ENCODE measurements around the gene DOCK7.

The DOCK7 gene

DNA sequence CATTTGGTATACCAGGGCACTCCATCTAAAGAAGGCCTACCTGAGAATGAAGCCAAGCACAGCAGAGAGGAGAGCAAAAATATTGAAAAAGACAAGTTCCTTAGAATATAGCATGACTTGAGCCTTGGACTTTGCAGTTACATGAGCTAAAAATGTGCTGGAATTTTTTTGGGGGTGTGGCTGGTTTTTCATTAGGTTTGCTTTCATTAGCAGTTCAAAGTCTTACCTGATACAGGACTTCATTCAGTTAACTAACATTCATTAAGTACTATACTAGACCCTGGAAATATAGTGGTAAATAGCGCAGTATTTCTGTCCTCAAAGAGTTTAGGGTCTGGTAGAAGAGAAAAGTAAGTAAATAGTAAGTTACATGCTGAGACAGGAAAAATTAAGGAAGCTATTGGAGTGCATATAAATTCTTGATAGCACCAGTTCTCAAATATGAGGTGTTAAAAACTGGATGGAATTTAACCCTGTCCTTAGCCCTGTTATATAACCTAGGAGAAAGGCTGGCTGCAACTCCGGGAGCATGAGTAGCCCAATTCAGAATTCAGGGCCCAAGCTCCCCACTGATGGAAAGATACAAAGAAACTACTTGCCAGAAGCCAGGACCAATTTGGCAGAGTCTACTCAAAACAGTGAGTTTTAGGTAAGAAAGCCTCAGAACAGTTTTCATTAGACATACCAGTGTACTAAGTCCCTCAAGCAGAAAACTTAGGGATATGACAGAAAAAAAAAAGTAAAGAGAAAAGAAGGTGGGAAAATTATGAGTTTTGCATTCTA lies 3.1 kb upstream of the DOCK7 start:
- Histone ChIP-seq H3K9me3 (ENCODE audit: insufficient read depth, low read depth, low read length) (peaks cover 3% of the 10 kb centered on the region), H4K8ac (ENCODE audit: low read depth, low read length) (no peak overlapping the region), H2AK5ac (ENCODE audit: low read length) (no peak overlapping the region), H3K18ac (ENCODE audit: low read length) (no peak overlapping the region), H2BK120ac (ENCODE audit: insufficient read depth, low read length, poor library complexity) (no peak overlapping the region), H4K12ac (ENCODE audit: low read depth, low read length) (no peak overlapping the region), H3K79me2 (ENCODE audit: control insufficient read depth, insufficient read depth, low read length, poor library complexity) (peaks cover 9% of the 10 kb centered on the region), H3K14ac (ENCODE audit: low read length) (no peak overlapping the region), H3K79me1 (ENCODE audit: low read length) (peaks cover 13% of the 10 kb centered on the region), H3K9ac (ENCODE audit: low read length) (no peak overlapping the region), H3K27me3 (ENCODE audit: insufficient read depth, low read length) (no peaks in the 10 kb centered on the region), H3K4me3 (ENCODE audit: low read depth, low read length) (no peak overlapping the region), H4K91ac (ENCODE audit: low read depth, low read length) (no peak overlapping the region), H3K36me3 (ENCODE audit: control insufficient read depth in 1 of 2, insufficient read depth in 2 of 2, low read length in 2 of 2) (no peaks in the 10 kb centered on the region), H2AFZ (ENCODE audit: insufficient read depth, low read length, poor library complexity) (no peak overlapping the region), H3K4ac (ENCODE audit: low read depth, low read length) (no peak overlapping the region), H3K4me2 (ENCODE audit: low read length) (no peak overlapping the region), H2BK12ac (ENCODE audit: low read length) (no peak overlapping the region), H2BK5ac (ENCODE audit: low read depth, low read length, poor library complexity) (no peak overlapping the region), H3K23ac (ENCODE audit: low read length) (no peak overlapping the region), H3K4me1 (ENCODE audit: control insufficient read depth in 1 of 2, insufficient read depth in 2 of 2, low read length in 2 of 2) (peaks cover 2 to 4% of the 10 kb centered on the region in 2 experiments), H3K27ac (ENCODE audit: low read depth, low read length) (no peak overlapping the region)
- no CpG with 5 or more reads among the region's 2 CpGs for WGBS (ENCODE audit: extremely low coverage, insufficient coverage, insufficient read length)
- DNase-seq: no peak

DNA sequence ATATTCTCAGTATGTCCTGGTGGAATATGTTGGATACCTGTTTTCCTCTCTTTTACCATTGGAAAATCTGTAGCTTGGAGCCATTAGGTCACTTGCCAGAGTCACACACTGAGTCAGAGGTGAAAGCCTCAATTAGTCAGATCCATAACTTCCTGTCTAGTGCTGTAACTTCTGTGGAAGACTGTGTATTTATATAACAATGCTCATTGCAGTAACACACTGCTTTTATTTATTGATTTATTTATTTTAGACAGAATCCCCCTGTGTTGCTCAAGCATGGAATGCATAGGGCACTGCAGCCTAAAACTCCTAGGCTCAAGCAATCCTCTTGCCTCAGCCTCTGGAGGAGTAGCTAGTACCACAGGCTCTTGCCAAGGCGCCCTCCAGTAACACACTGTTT lies 1.3 kb upstream of the DOCK7 start:
- H2AK5ac ChIP-seq (ENCODE audit: low read length): no peak overlapping the region
- DNase-seq: peak; percentile 26 to 64
- no peak overlapping the region for H3K4ac ChIP-seq (ENCODE audit: low read depth, low read length)
- no peak overlapping the region for H3K23ac ChIP-seq (ENCODE audit: low read length)
- no peak overlapping the region for H2AFZ ChIP-seq (ENCODE audit: insufficient read depth, low read length, poor library complexity)
- H3K14ac ChIP-seq (ENCODE audit: low read length): no peak overlapping the region
- no peak overlapping the region for H4K8ac ChIP-seq (ENCODE audit: low read depth, low read length)
- H3K4me2 ChIP-seq (ENCODE audit: low read length): no peak overlapping the region
- peaks cover 4 to 6% of the 10 kb centered on the region in 2 experiments for H3K4me1 ChIP-seq (ENCODE audit: control insufficient read depth in 1 of 2, insufficient read depth in 2 of 2, low read length in 2 of 2)
- no peaks in the 10 kb centered on the region for H3K36me3 ChIP-seq (ENCODE audit: control insufficient read depth in 1 of 2, insufficient read depth in 2 of 2, low read length in 2 of 2)
- peaks cover 13% of the 10 kb centered on the region for H3K79me1 ChIP-seq (ENCODE audit: low read length)
- no peak overlapping the region for H3K27ac ChIP-seq (ENCODE audit: low read depth, low read length)
- no peak overlapping the region for H4K12ac ChIP-seq (ENCODE audit: low read depth, low read length)
- H3K9ac ChIP-seq (ENCODE audit: low read length): no peak overlapping the region
- H3K18ac ChIP-seq (ENCODE audit: low read length): no peak overlapping the region
- H4K91ac ChIP-seq (ENCODE audit: low read depth, low read length): no peak overlapping the region
- H2BK12ac ChIP-seq (ENCODE audit: low read length): no peak overlapping the region
- no peaks in the 10 kb centered on the region for H3K27me3 ChIP-seq (ENCODE audit: insufficient read depth, low read length)
- WGBS (ENCODE audit: extremely low coverage, insufficient coverage, insufficient read length): no CpG with 5 or more reads among the region's 1 CpG
- no peak overlapping the region for H2BK120ac ChIP-seq (ENCODE audit: insufficient read depth, low read length, poor library complexity)
- peaks cover 9% of the 10 kb centered on the region for H3K79me2 ChIP-seq (ENCODE audit: control insufficient read depth, insufficient read depth, low read length, poor library complexity)
- H2BK5ac ChIP-seq (ENCODE audit: low read depth, low read length, poor library complexity): no peak overlapping the region
- H3K9me3 ChIP-seq (ENCODE audit: insufficient read depth, low read depth, low read length): peaks cover 1% of the 10 kb centered on the region
- no peak overlapping the region for H3K4me3 ChIP-seq (ENCODE audit: low read depth, low read length)

DNA sequence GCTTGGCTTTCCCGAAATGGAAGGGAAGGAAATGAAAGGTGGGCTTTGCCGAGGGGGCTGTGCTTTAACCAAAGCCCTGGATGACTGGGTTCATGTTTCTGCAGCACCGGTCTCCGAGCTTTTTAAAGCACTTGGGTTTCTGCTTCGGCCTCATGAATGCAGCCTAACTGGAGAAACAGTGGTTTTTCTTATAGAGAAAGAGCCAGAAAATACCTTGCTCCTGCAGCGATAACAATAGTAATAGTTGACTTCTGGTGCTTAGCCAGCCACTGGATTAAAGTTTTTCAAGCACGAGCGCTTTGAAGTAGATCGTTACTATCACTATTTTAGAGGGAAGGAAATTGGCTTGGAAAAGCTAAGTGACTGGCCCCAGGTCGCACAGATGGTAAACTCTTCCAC lies 500 bp upstream of the DOCK7 start:
- H2BK12ac ChIP-seq (ENCODE audit: low read length): no peak overlapping the region
- no peak overlapping the region for H3K4ac ChIP-seq (ENCODE audit: low read depth, low read length)
- peak overlapping the region; percentile 86 for H3K9ac ChIP-seq (ENCODE audit: low read length)
- H2BK5ac ChIP-seq (ENCODE audit: low read depth, low read length, poor library complexity): peak overlapping the region; percentile 31
- H3K27me3 ChIP-seq (ENCODE audit: insufficient read depth, low read length): no peaks in the 10 kb centered on the region
- H3K18ac ChIP-seq (ENCODE audit: low read length): peak overlapping the region; percentile 45
- no peak overlapping the region for H2BK120ac ChIP-seq (ENCODE audit: insufficient read depth, low read length, poor library complexity)
- H2AK5ac ChIP-seq (ENCODE audit: low read length): no peak overlapping the region
- peak overlapping the region; percentile 99 for H3K4me2 ChIP-seq (ENCODE audit: low read length)
- no peak overlapping the region for H3K23ac ChIP-seq (ENCODE audit: low read length)
- H2AFZ ChIP-seq (ENCODE audit: insufficient read depth, low read length, poor library complexity): peak overlapping the region; percentile 89
- peaks cover 0 to 4% of the 10 kb centered on the region in 2 experiments for H3K36me3 ChIP-seq (ENCODE audit: control insufficient read depth in 1 of 2, insufficient read depth in 2 of 2, low read length in 2 of 2)
- H3K9me3 ChIP-seq (ENCODE audit: insufficient read depth, low read depth, low read length): no peaks in the 10 kb centered on the region
- H4K91ac ChIP-seq (ENCODE audit: low read depth, low read length): peak overlapping the region; percentile 75
- H4K12ac ChIP-seq (ENCODE audit: low read depth, low read length): peak overlapping the region; percentile 13
- peak overlapping the region; percentile 80 for H3K27ac ChIP-seq (ENCODE audit: low read depth, low read length)
- H3K14ac ChIP-seq (ENCODE audit: low read length): peak overlapping the region; percentile 28
- H3K4me1 ChIP-seq (ENCODE audit: control insufficient read depth in 1 of 2, insufficient read depth in 2 of 2, low read length in 2 of 2): peaks cover 4 to 6% of the 10 kb centered on the region in 2 experiments
- H4K8ac ChIP-seq (ENCODE audit: low read depth, low read length): peak overlapping the region; percentile 47
- H3K79me2 ChIP-seq (ENCODE audit: control insufficient read depth, insufficient read depth, low read length, poor library complexity): peaks cover 9% of the 10 kb centered on the region
- peak overlapping the region; percentile 92 for H3K4me3 ChIP-seq (ENCODE audit: low read depth, low read length)
- H3K79me1 ChIP-seq (ENCODE audit: low read length): peaks cover 13% of the 10 kb centered on the region
- no CpG with 5 or more reads among the region's 10 CpGs for WGBS (ENCODE audit: extremely low coverage, insufficient coverage, insufficient read length)
- DNase-seq: peak; percentile 16 to 41

DNA sequence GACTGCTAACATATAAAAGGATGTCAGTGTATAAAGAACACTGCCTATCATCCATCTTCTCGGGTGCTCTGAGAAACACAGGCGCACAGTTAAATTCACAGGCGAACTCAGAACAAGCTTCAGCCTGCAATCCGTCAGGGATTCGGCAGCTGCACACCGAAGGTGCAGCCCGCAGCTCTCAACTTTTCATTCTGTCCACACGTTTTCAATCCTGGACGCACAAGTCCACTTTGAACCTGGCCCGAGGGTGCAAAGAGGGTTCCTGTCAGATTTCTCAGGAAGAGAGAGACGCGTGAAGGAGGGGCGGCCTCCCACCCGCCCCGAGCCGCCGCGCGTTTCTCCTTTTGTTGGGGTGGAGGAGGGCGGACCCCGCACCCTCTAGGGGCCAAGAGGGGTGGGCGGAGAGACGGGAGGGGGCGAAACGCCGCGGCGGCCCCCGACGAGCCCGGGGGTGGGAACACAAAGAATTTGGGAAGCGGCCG lies 724 bp downstream of the DOCK7 start:
- Histone ChIP-seq H2BK120ac (ENCODE audit: insufficient read depth, low read length, poor library complexity) (peak overlapping the region; percentile 77), H3K27ac (ENCODE audit: low read depth, low read length) (peak overlapping the region; percentile 80), H2BK12ac (ENCODE audit: low read length) (no peak overlapping the region), H3K4me2 (ENCODE audit: low read length) (peak overlapping the region; percentile 99), H3K9me3 (ENCODE audit: insufficient read depth, low read depth, low read length) (no peaks in the 10 kb centered on the region), H3K9ac (ENCODE audit: low read length) (peak overlapping the region; percentile 85), H3K14ac (ENCODE audit: low read length) (peak overlapping the region; percentile 86), H4K8ac (ENCODE audit: low read depth, low read length) (peak overlapping the region; percentile 88), H3K27me3 (ENCODE audit: insufficient read depth, low read length) (no peaks in the 10 kb centered on the region), H3K79me2 (ENCODE audit: control insufficient read depth, insufficient read depth, low read length, poor library complexity) (peaks cover 9% of the 10 kb centered on the region), H4K12ac (ENCODE audit: low read depth, low read length) (peak overlapping the region; percentile 59), H2BK5ac (ENCODE audit: low read depth, low read length, poor library complexity) (peak overlapping the region; percentile 81), H2AK5ac (ENCODE audit: low read length) (no peak overlapping the region), H3K36me3 (ENCODE audit: control insufficient read depth in 1 of 2, insufficient read depth in 2 of 2, low read length in 2 of 2) (peaks cover 0 to 5% of the 10 kb centered on the region in 2 experiments), H3K79me1 (ENCODE audit: low read length) (peaks cover 13% of the 10 kb centered on the region), H3K4me3 (ENCODE audit: low read depth, low read length) (peak overlapping the region; percentile 92), H3K4me1 (ENCODE audit: control insufficient read depth in 1 of 2, insufficient read depth in 2 of 2, low read length in 2 of 2) (peaks cover 4 to 6% of the 10 kb centered on the region in 2 experiments), H3K23ac (ENCODE audit: low read length) (no peak overlapping the region), H2AFZ (ENCODE audit: insufficient read depth, low read length, poor library complexity) (peak overlapping the region; percentile 96), H3K18ac (ENCODE audit: low read length) (peak overlapping the region; percentile 86), H3K4ac (ENCODE audit: low read depth, low read length) (peak overlapping the region; percentile 24), H4K91ac (ENCODE audit: low read depth, low read length) (peak overlapping the region; percentile 75)
- DNase-seq: peak; percentile 51 to 69
- WGBS (ENCODE audit: extremely low coverage, insufficient coverage, insufficient read length): no CpG with 5 or more reads among the region's 33 CpGs
